Stomach smooth muscle (tissue), 2 donors: ENCODE data around the gene FOXC1.

Experiments
- H3K27ac ChIP-seq: one replicate; pipeline ENCODE4 v1.7.0; 2013; ENCODE audit warnings: mild to moderate bottlenecking, low read length, inconsistent platforms
- H3K27me3 ChIP-seq, 2 donors: one replicate each; pipeline ENCODE4 v1.7.0; 2013; ENCODE audit warnings: low read length in 2 of 2; ENCODE audit not compliant: insufficient read depth in 2 of 2, control insufficient read depth in 1 of 2
- H3K36me3 ChIP-seq, 2 donors: one replicate each; pipeline ENCODE4 v1.7.0; 2013; ENCODE audit warnings: low read length in 2 of 2; ENCODE audit not compliant: control insufficient read depth in 2 of 2, insufficient read depth in 2 of 2
- H3K4me1 ChIP-seq: one replicate; pipeline ENCODE4 v1.7.0; 2013; ENCODE audit warnings: low read length; ENCODE audit not compliant: control insufficient read depth, insufficient read depth
- H3K4me3 ChIP-seq, 2 donors: one replicate each; pipeline ENCODE4 v1.7.0; 2013; ENCODE audit warnings: low read length in 2 of 2
- H3K9ac ChIP-seq, 2 donors: one replicate each; pipeline ENCODE4 v1.7.0; 2013; ENCODE audit warnings: low read length in 2 of 2, mild to moderate bottlenecking in 1 of 2
- H3K9me3 ChIP-seq, 2 donors: one replicate each; pipeline ENCODE4 v1.7.0; 2013; ENCODE audit warnings: low read length in 2 of 2; ENCODE audit not compliant: control insufficient read depth in 2 of 2
- donor health status: healthy.
- donor health status: Pancreatic carcinoma.

The FOXC1 gene

DNA sequence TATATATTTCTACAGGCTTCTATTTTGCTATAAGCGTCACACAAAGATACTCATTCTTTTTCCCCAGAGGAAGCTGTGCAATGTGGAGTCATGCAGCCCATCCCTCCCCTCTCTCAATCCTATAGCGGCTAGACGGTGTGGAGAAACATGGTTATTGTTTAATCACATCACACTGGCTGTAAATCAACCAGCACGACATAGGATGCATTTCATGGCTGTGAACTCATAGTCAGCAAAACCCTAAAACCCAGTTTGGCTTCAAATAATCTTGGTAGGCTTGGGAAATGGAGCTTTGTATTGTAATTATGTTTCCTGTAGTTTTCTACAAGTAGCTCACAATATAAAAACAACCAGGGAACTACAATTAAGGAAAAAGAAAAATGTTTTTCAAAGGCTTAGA, 16.8 kb downstream of the FOXC1 start:
- Histone ChIP-seq H3K9ac (no peak overlapping the region), H3K4me3 (no peak overlapping the region), H3K36me3 (no peaks in the 10 kb centered on the region), H3K4me1 (peaks cover 15% of the 10 kb centered on the region), H3K9me3 (no peaks in the 10 kb centered on the region), H3K27ac (no peak overlapping the region), H3K27me3 (peaks cover 61 to 82% of the 10 kb centered on the region in 2 donors)

DNA sequence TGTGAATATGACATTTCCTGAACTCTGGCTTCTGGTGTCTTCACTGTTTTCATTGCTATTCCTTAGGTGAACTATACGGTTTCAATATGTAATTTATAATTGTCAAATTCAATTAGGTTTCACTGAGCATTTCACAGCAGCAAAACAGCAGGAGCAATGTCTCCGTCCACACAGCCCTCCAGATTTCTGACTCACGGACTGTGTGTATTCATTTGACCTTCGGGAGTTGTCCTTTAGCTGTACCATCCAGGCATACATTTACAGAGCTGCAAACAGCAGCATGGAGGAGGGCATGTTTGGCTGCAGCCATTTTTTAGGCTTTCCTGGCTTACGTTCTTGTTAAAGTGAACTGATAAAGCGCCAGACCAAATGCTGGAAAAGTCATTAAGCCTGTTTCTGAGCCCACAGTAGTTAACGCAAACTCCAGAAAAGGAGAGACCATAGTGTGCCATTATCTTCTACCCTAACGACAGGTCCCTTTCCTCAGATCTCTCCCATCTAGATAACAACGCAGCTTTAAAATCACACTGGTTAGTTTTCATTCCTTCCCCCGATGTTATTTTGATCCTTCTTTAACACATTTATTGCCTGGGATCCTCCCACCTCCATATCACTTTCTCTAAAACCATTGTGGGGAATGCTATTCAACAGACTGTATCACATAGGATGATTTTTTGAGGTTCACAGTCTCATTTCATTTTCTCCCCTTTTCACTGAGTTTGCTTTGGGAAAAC, 18.3 kb downstream of the FOXC1 start:
- H3K4me3 ChIP-seq: no peak overlapping the region
- H3K27me3 ChIP-seq: peaks cover 50 to 69% of the 10 kb centered on the region in 2 donors
- H3K9ac ChIP-seq: no peak overlapping the region
- H3K9me3 ChIP-seq: no peaks in the 10 kb centered on the region
- H3K27ac ChIP-seq: no peak overlapping the region
- H3K4me1 ChIP-seq: peaks cover 15% of the 10 kb centered on the region
- H3K36me3 ChIP-seq: no peaks in the 10 kb centered on the region

DNA sequence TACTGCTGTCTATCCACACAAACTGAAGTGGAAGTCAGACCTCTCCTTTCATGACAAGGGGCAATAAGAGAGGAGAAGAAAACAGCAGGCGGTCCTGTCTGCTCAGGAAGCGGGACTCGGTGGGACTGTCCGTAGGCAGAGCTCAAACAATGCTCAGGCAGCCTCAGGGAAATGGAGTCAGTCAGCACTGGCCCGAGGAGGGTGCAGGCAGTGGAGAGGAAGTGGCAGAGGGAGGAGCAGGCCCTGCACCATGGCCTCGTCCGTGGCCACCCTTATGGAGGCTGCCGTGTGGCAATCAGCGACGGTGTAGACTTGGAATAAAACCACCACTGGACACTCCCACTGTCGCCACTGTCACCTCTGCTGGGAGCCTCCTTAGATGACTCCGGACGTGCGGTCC, 19.6 kb downstream of the FOXC1 start:
- Histone ChIP-seq H3K4me3 (no peak overlapping the region), H3K27me3 (peaks cover 46 to 56% of the 10 kb centered on the region in 2 donors), H3K9ac (no peak overlapping the region), H3K9me3 (no peaks in the 10 kb centered on the region), H3K4me1 (peaks cover 13% of the 10 kb centered on the region), H3K27ac (no peak overlapping the region), H3K36me3 (no peaks in the 10 kb centered on the region)

DNA sequence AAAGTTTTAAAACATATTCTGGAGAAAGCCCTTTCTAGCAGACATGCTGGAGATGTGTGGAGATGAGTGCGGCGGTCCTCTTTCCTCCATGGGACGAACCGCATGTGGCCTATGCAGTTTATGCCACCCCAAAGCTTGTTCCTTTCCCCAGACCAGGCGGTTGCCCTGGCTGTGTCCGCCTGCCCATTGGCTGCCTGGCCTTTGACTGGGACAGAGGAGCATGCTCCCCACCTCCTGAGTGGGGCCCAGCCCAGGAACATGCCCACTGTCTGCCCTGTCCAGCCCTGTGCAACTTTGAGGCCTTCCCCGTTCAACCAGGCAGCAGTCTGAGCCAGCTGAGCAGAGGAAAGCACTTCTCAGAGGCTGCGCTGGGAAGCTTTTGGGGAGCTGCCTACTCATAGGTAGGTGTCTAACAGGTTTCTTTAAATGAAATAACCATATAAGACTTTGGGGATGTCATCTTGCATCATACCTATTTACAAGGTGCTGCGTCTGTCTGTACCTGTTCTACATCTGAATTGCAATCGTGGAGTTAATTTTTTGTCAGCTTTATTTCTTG, 20.6 kb downstream of the FOXC1 start:
- Histone ChIP-seq H3K27me3 (peaks cover 38 to 46% of the 10 kb centered on the region in 2 donors), H3K27ac (no peak overlapping the region)

DNA sequence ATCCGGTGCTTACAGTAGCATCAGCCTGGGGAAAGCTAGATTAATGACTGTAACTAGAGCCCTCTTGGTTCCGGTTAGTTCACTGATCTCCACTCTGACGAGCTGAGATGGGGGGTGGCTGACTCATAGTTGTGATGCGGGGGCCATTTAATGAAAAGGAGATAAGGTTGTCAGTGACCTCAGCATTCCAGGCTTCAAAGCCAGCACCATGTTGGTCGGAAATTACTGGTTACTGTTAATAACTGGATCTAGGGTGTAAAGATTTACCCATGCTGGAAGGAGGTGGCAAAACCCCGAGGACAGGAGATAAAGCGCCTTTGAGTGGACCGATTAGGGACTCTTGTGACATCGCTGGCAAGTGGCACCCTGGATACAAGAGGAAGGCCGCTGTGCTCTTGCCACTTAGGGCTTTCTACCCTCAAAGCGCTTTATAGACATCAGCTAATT, 21.1 kb downstream of the FOXC1 start:
- peaks cover 33 to 41% of the 10 kb centered on the region in 2 donors for H3K27me3 ChIP-seq

More for the DNA sequence above, 20.6 kb downstream of the FOXC1 start:
- Histone ChIP-seq H3K36me3 (no peaks in the 10 kb centered on the region), H3K9me3 (no peaks in the 10 kb centered on the region), H3K4me1 (peaks cover 4% of the 10 kb centered on the region), H3K9ac (no peak overlapping the region), H3K4me3 (no peak overlapping the region)

DNA sequence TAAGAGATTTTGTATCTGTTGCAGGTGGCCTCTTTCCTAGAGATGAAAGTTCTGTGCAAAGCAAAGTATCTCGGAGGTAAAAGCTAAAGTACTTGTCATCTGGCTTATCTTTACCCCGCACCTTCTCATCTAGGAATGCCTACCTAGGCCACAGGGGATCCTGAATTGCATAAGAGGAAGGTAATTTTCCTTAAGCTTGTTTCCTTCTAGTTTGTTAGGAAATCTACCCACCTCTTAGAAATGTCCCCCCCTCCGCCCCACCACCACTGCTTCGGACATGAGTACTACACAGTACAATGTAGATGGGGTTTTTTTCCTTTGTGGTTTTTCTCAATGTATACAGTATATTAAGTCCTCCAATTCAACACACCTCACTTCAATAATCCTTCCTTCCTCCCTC, 21.5 kb downstream of the FOXC1 start:
- Histone ChIP-seq H3K9me3 (no peaks in the 10 kb centered on the region), H3K9ac (no peak overlapping the region), H3K4me3 (no peak overlapping the region), H3K27me3 (peaks cover 28 to 37% of the 10 kb centered on the region in 2 donors), H3K4me1 (no peaks in the 10 kb centered on the region), H3K36me3 (no peaks in the 10 kb centered on the region), H3K27ac (no peak overlapping the region)

More for the DNA sequence above, 21.1 kb downstream of the FOXC1 start:
- H3K4me3 ChIP-seq: no peak overlapping the region
- no peaks in the 10 kb centered on the region for H3K4me1 ChIP-seq
- H3K9me3 ChIP-seq: no peaks in the 10 kb centered on the region
- no peak overlapping the region for H3K27ac ChIP-seq
- no peak overlapping the region for H3K9ac ChIP-seq
- H3K36me3 ChIP-seq: no peaks in the 10 kb centered on the region

DNA sequence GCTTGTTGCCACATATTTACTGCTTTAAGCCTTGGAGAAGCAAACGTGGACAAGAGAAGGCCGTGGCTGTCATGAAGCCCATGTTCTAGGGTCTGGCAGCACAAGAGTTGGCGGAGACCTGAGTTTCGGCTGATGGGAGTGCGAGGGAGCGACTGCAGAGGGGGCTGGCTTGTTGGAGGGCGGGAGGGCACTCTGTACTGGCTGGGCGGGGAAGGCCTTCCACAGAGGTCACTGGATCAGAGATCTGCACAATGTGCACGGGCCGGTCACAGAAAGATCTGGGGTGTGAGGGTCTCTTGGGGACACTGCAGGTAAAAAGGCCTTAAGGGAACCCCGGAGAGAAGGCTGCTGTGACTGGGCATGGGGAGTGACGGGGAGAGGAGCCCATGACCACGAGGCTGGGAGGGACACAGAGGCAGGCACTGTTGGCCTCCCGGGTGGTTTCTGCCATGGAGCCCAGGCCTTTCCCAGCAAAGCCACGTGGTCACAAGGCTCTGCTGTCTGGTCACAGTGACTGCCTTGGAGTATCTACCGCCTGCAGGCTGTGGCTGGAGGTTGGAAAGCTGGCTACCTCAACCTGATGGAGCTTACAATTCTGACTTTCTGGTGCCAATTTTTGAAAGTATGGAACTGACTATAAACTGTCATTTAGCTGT, 23.8 kb downstream of the FOXC1 start:
- peaks cover 12 to 15% of the 10 kb centered on the region in 2 donors for H3K27me3 ChIP-seq
- H3K9ac ChIP-seq: no peak overlapping the region
- H3K9me3 ChIP-seq: no peaks in the 10 kb centered on the region

DNA sequence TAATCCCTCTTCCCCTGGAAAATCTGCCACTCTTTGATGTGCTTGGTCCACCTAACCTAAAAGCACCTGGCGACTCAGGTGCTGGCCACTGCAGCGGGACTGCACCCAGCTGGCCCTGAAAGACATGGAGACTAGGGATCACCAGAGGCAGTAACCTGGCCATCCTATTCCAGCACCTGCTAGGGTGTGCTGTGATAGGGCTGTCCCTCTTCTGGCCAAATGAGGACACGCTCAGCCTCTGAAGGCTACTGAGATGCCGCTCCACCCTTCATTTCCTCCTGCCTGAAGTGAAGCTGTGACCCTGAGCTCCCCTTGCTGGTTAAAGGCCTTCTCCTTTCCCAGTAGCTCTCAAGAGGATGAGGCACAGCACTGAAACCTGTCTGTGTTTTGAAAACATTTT, 24.4 kb downstream of the FOXC1 start:
- Histone ChIP-seq H3K4me1 (no peaks in the 10 kb centered on the region), H3K36me3 (no peaks in the 10 kb centered on the region), H3K27me3 (peaks cover 9 to 12% of the 10 kb centered on the region in 2 donors), H3K27ac (no peak overlapping the region), H3K9ac (no peak overlapping the region), H3K4me3 (no peak overlapping the region), H3K9me3 (no peaks in the 10 kb centered on the region)

More for the DNA sequence above, 23.8 kb downstream of the FOXC1 start:
- H3K27ac ChIP-seq: no peak overlapping the region
- no peak overlapping the region for H3K4me3 ChIP-seq
- no peaks in the 10 kb centered on the region for H3K4me1 ChIP-seq
- H3K36me3 ChIP-seq: no peaks in the 10 kb centered on the region

DNA sequence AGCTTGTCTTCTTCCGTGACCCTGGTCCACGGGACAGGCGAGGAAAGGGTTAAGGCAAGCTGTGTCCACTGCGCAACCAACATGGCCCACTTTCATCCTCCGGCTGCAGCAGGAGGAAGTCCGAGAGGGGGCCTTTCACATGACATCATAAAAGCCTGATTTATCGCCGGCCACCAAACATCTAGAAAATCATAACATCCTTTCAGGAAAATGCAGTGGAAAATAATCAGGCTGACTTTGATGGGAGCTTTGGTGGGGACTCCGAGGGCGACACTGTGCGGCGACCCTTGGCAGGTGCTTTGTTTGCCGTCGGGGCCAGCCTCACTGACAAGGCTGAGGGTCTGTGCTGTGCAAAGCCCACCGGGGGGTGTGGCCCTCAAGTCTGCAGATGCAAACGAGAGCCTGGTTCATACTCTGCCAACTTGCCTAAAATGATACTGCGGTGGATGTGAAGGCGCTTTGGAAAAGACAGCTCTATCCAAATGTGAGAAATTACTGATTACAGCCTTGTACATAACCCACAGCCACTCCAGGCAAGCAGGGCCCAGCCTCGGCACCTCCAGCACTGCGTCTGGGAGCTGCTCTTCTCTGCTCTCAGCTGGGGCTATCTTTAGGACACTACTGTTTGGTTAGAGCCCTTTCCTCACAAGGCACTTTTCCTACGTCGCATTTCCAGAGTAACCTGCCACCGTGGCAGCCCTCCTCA, 25.7 kb downstream of the FOXC1 start:
- Histone ChIP-seq H3K27ac (no peak overlapping the region), H3K4me3 (no peak overlapping the region), H3K9ac (no peak overlapping the region), H3K9me3 (no peaks in the 10 kb centered on the region), H3K27me3 (peaks cover under 1 to 7% of the 10 kb centered on the region in 2 donors), H3K36me3 (no peaks in the 10 kb centered on the region), H3K4me1 (no peaks in the 10 kb centered on the region)

DNA sequence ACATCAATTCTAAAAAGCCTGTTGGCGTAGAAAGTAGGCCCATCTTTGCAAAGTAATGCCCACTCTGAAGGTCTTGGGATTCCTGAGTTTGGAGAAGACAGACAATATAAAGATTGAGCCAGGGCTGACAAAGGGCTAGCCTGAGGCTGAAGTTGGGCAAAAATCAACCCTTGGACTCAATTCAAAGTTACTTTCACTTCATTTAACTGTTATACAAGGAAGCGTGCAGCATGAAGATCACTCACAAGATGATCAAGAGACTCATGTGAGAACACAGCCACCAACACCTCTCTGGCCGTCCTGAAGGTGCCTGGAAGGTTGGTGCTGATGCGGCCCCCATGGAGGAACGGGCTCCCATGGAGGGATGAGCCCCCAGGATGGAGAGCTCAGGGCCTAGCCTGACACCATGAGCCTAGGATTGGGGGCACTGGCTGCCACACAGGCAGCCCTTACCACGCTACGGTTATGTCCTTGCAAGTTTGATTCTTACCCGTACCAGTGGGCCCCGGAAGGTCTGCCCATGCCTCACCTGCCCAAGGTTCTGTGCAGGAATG, 26.6 kb downstream of the FOXC1 start:
- no peak overlapping the region for H3K27ac ChIP-seq

More for the DNA sequence above, 26.6 kb downstream of the FOXC1 start:
- Histone ChIP-seq H3K4me1 (no peaks in the 10 kb centered on the region), H3K9me3 (no peaks in the 10 kb centered on the region), H3K27me3 (peaks cover 0 to 5% of the 10 kb centered on the region in 2 donors), H3K36me3 (no peaks in the 10 kb centered on the region), H3K9ac (no peak overlapping the region), H3K4me3 (no peak overlapping the region)
